Measurements from ENCODE around the gene DIDO1.

Gene DIDO1

DNA sequence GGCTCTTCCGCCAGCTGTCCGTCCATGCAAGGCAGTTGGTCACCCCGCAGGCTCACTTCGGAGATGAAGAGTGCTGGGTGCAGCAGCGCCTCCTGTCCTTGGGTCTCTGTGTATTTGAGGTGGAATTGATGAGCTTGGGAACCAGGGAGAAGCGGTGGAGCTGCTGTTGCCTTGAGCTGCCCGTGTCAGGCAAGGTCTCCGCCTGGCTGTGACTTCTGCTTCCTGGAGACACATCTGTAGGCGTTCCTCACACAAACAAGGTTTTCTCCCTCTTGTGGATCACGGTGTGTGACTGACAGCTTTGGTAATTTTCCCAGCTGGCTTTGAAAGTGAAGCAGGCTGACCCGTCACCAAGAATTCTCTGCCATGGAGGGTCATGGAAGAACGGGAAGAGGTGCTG lies 23.7 kb upstream of the DIDO1 start:
- no peak for DNase-seq

GRCh38 chr20:62949153-62949821 lies 23.0 kb upstream of the DIDO1 start:
- DNase-seq, result peak; percentile 42

- DNase-seq, result no peak
Observed at GRCh38 chr20:62947532-62948300, 21.4 kb upstream of the DIDO1 start.

GRCh38 chr20:62946918-62947317 lies 20.6 kb upstream of the DIDO1 start:
- peak; percentile 32 for DNase-seq

DNA sequence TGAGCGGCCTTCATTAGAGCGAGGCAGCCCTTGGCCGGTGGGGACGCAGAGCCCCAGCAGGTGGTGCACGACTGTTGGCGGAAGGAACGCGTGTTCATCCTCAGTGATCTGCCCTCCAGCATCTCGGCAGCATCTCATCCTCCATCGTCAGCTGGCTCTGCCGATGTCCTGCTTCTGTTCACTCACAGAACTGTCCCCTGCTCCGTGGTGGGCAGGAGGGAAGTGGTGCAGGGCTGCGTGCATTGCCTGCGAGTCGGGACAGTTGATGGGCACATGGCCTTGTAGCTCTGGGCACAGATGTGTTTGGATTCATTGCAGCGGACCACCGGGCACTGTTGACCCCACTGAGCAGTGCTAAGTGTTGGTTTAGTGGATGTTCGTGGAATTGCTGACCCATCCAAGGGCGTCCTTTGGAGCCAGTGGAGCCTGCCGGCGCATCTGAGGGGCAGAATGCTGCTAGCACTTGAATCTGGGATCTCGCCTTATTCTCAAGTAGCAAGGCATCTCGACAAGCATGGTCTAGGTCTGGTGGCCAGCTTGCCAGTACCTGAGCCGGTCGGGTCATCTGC lies 19.6 kb upstream of the DIDO1 start:
- DNase-seq, result no peak

- DNase-seq, result no peak
Observed at GRCh38 chr20:62944746-62945145, 18.4 kb upstream of the DIDO1 start.

DNA sequence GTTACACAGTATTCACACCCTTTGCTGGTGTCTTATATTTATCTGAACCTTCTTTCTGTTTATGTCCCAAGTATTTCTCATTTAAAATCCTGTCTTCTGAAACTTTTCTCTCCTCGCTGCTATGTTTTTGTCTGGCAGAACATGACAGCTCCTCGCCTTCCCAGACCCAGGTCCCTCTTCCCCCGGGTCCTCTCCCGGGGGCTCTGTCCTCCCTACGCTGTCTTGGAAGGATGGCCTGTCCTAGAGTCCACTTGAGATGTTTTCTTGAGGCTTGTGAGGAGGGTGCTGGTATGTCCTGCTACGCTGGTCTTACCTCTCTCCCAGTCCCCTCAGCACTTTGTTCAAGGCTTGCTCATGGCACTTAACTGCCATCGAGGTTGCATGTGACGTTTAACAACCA lies 17.9 kb upstream of the DIDO1 start:
- no peak for DNase-seq

GRCh38 chr20:62943396-62943795 lies 17.1 kb upstream of the DIDO1 start:
- no peak for DNase-seq

DNA sequence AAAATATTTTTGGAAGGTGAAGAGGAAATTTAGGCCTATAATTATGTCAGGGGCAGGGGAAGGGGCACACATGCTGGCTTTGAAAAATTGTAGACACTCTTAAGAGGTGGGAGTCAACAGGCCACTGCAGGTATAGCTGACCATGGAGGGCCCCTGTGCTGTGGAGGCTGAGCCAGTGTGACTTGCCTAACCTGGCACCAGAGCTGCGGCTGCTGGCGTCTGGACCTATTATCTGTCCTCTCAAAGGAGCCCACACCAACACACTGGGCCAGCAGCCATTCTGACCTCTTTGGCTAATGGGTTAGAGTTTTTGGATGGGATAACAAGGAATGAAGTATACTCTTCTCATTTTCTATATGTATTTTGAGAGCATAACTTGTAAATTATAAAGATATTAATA lies 16.2 kb upstream of the DIDO1 start:
- no peak for DNase-seq

DNA sequence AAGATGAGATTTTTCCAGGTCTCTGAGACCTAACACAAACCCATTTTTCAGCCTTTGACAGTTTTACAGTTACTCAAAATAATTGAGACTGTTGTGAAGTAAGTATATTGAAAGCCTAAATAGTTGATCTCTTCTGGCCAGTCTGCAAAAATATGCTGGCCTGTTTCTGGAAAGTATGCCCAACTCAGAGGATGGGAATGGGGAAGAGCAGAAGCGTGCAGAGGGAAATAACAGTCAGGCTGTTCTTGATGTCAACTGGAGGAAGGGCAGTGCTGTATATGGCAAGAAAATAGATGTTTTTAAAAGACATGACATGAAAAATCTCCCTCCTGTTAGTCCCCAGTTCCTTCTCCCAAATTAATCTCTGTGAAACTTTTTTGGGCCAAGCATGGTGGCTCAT lies 15.5 kb upstream of the DIDO1 start:
- DNase-seq, result no peak

- DNase-seq, result no peak
Observed at GRCh38 chr20:62940875-62941274, 14.6 kb upstream of the DIDO1 start.

DNA sequence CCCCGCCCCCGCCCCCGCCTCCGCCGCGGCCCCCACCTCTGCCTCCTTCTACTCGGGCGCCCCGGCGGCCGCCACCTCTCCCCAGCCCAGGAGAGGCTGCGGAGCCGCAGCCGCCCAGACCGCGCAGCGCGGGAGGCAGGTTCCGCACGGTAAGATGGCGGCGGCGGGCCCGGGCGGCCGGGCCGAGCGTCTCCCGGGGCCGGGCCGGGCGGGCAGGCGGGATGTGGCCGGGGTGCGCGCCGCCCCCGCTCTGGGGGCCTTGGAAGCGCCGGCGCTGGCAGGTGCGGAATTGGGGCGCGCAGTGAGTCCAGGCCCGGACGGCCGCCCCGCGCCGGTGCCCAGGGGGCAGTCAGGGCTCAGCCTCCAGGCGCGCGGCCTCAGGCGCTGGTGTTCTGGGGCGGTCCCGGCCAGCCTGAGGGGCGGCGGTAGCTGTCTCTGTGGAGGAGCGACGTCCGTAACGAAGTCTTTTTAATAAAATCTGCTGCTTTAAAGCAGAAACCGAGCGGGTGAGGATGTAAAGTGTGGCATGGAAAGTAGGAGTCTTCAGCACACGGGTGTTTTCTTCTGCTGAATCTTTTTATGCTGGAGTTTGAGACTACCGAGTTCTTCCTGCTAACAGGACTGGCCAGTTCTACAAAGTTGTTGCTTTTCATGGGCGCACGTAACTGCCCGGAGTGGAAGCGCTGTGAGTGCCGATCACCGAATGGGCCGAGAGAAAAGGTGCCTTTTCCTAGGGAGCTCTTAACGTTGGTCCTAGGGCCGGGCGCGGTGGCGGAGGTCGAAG lies 12.0 kb upstream of the DIDO1 start, which contains the start of gene GID8:
Gene GID8, plus strand, starts transcription at position 43 of the 784 bp plus-strand sequence. CDS start 3,356 bp downstream, outside the sequence.
- peak; percentile 75 for DNase-seq

DNA sequence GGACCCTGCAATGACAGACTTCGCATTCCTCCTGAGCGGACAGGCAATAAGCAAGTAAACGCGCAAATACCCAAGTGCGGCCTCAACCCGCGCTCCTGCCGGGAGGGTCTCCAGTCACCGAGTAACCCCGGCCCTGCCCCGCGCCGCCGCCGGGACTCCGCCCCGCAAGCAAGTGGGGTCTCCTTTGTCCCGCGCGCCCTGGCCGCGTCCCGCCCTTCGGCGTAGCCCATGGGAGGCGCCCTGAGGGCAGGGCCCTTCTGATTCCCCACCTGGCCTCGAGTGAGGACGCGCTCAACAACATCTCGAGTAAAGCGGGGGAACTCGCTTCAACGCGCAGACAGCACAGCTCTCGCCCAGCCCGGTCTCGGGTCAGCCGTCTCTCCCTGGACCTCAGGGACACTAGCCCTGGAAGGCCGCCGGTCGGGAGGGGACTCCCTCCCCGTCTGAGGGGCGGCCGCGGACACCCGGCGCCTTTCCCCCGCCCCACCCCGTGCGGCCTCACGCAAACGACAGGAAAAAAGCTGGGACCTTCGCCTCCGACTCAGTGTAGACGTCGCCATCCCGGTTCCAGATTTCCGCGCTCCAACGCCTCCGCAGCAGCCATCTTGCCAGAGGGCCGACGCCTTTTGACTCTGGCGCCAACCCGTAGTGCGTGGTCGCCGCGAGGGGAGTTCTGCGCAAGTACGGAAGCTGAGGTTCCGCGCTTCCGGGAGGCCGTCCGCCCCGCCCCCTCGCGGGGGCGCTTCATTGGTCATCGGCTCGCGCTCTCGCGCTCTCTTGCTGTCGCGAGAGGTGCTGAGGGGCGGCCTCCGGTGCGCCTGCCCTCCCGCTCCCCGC lies 11.2 kb upstream of the DIDO1 start:
- DNase-seq, result peak; percentile 97

GRCh38 chr20:62935968-62936585 lies 9.8 kb upstream of the DIDO1 start:
- no peak for DNase-seq

- no peak for DNase-seq
Observed at GRCh38 chr20:62935204-62935967, 9.1 kb upstream of the DIDO1 start.

- no peak for DNase-seq
Observed at GRCh38 chr20:62933966-62934365, 7.7 kb upstream of the DIDO1 start.

DNA sequence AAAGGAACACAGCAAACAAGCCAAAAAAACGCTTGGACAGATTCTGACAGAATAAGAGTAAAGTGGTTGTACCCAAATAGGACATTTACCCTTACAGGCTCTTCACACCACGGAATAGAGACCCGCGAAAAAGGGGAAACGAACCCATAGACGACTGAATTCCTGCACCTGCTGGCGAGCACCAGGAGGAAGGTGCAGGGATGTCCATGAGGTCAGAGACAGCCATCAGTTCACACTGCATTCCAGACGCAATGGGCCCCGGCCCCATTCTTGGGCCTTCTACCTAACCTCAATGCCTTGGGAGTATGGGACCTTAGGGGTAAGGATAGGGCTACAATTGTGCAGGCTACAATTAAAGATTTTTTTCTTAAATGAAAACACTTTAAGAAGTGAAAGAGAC lies 5.2 kb upstream of the DIDO1 start:
- no peak for DNase-seq

DNA sequence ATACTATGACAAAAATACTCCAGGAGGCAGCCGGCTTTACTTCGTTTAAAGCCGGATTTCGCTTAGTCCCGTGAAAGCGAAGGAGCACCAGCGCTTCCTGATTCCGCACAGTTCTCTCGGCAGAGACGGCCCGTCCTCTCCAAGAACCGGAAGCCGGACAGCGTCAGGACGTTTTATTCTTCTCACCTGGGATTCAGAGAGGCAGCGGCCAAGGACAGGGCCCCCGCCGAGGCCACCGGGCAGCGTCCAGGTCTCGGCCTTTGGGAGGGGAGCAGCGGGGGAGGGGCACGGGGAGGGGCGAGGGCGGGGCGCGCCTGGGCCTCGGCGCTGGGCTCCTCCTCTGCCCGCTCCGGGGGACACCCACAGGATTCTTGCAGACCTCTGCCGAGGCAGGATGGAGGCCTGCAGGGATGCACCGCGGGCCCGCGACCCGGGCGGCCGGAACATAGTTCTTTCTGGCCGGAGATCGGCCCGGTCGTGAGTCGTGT lies 2.8 kb upstream of the DIDO1 start:
- peak; percentile 73 for DNase-seq

DNA sequence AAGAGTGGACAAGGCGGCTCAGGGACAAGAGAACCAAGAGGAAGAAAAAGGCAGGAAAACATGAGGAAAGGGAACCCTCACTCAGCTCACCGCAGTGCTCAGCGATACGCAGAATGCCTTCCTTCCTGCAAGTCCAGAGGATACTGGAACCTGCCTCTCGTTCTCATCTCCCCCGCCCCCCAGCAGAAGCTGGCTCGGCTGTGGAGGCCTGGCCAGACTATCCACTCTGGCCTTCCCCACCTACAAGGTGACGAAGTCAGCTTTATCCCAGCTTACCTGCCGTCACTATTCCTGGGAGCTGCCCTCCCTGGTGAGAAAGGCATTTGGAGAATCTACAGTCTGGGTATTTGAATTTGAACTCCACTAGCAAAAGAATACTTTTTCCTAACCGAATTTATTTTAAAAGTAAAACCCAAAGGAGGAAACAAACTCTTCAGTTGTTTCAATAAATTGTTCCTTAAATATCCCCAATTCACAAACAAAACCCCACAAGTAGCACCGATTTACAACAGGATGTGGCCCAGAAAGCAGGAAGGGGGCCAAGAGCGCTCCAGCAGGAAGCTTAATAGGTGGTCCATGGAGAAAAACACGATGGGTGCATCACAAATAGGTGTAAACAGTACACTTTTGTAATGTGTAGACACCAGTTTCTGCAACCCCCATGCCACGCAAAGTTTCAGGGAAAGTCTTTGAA lies 2.1 kb upstream of the DIDO1 start:
- no peak for DNase-seq

GRCh38 chr20:62927128-62927705 lies 912 bp upstream of the DIDO1 start:
- no peak for DNase-seq
